ENCODE measurements around the gene USP17L11. TPM values are rescaled to one million over a fixed set of nuclear protein-coding genes. Genes with fewer than 3 reads are reported as not detected.
"Not testable (repeated sequence)": the region's sequence is repeated elsewhere in the genome, so short reads cannot be mapped to it uniquely, and the experiment has no call there.

The USP17L11 gene, protein sequence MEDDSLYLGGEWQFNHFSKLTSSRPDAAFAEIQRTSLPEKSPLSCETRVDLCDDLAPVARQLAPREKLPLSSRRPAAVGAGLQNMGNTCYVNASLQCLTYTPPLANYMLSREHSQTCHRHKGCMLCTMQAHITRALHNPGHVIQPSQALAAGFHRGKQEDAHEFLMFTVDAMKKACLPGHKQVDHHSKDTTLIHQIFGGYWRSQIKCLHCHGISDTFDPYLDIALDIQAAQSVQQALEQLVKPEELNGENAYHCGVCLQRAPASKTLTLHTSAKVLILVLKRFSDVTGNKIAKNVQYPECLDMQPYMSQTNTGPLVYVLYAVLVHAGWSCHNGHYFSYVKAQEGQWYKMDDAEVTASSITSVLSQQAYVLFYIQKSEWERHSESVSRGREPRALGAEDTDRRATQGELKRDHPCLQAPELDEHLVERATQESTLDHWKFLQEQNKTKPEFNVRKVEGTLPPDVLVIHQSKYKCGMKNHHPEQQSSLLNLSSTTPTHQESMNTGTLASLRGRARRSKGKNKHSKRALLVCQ
- not detected for total RNA-seq

DNA sequence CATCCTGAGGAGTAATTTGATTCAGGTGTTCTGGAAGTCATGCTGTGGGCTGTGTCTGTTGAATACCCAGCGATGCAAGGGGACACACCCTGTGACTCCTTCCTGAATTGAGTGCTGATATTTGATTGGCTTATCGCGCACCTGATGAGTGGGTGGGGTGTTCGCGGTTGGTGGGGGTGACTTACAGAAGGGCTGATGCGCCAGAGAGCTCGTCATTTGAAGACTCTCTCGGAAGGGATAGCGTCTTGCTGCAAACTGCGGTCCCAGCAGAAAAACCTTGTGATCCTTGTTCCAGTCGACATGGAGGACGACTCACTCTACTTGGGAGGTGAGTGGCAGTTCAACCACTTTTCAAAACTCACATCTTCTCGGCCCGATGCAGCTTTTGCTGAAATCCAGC is at the start of gene USP17L11:
Gene USP17L11, plus strand, starts transcription at position 301 of the 400 bp plus-strand sequence. Its CDS starts 0 bp downstream, at position 301.
- not testable (repeated sequence) for H3K4me1 ChIP-seq; DNase-seq (ENCODE audit: low spot score in 2 of 2); H3K36me3 ChIP-seq; H3K4me3 ChIP-seq; H3K27me3 ChIP-seq; H3K27ac ChIP-seq; H3K9me3 ChIP-seq
- WGBS, 2 donors = no CpG with 5 or more reads among the region's 14 CpGs

DNA sequence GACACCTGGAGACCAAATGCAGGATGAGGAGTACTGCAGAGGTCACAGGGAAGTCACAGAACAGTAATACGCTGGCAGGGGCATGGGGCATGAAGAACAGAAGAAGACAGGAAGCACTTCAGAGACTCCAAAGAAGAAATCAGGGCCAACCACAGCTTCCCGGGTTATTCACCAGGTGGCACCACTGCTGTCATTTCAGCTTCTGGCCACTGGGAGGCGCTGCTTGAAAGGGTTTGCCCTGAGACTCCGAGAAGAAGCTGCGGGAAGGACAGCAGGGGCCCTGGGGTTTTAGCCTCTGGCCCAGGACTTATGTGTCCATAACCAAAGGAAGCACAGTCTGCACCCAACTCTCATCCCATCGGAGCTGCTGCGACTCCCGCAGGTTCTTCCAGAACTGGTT is 49.2 kb upstream of the USP17L11 start:
- H3K9me3 ChIP-seq, H3K4me3 ChIP-seq: not testable (repeated sequence)
- WGBS, 2 donors = no CpG with 5 or more reads among the region's 8 CpGs

DNA sequence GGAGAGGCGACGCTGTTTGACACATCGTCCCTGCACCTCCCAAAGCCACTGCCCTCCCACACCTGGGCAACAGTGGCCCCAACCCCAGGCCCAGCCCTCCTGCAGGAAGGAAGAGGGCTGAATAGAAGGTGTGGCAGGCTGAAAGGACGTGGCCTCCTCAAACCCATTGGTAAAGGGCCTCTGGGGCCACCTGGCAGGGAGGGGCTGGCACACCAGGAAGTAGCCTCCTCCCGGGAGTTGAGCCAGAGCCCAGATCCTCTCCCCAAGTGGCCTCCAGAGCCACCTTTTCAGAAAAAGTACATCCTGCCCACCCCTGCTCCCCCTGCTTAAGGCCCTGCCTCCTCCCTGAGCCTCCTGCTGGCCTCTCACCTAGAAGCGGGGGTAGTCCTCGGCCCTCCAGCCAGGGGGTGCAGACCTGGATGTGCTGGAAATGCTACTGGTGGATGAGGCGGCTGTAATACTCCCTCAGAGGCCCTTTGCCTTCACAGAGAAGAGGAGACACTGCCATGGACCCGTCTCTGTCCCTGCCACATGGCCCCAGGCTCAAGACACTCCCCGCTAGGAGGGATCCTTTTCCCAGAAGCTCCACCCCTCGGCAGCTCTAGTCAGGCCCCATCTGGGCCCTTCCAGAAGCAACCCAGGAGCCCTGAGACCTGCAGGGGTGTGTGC is 45.3 kb upstream of the USP17L11 start, which contains the start of gene FAM90A26:
Gene FAM90A26, plus strand, starts transcription at position 619 of the 669 bp plus-strand sequence. CDS start 2,764 bp downstream, outside the sequence.
- H3K36me3 ChIP-seq; H3K4me1 ChIP-seq; H3K9me3 ChIP-seq; DNase-seq (ENCODE audit: low spot score in 2 of 2); H3K27ac ChIP-seq; H3K4me3 ChIP-seq; H3K27me3 ChIP-seq: not testable (repeated sequence)
- no CpG with 5 or more reads among the region's 11 CpGs for WGBS, 2 donors

More for the DNA sequence above, 49.2 kb upstream of the USP17L11 start:
- H3K27me3 ChIP-seq; DNase-seq (ENCODE audit: low spot score in 2 of 2); H3K36me3 ChIP-seq; H3K4me1 ChIP-seq; H3K27ac ChIP-seq: not testable (repeated sequence)

DNA sequence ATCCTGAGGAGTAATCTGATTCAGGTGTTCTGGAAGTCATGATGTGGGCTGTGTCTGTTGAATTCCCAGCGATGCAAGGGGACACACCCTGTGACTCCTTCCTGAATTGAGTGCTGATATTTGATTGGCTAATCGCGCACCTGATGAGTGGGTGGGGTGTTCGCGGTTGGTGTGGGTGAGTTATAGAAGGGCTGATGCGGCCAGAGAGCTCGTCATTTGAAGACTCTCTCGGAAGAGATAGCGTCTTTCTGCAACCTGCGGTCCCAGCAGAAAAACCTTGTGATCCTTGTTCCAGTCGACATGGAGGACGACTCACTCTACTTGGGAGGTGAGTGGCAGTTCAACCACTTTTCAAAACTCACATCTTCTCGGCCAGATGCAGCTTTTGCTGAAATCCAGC is 4.8 kb upstream of the USP17L11 start, which contains the start of gene USP17L10:
Gene USP17L10, plus strand, starts transcription at position 301 of the 400 bp plus-strand sequence. Its CDS starts 0 bp downstream, at position 301.
- not testable (repeated sequence) for H3K27me3 ChIP-seq; H3K36me3 ChIP-seq; DNase-seq (ENCODE audit: low spot score in 2 of 2); H3K4me3 ChIP-seq; H3K9me3 ChIP-seq; H3K4me1 ChIP-seq; H3K27ac ChIP-seq
- WGBS, 2 donors = no CpG with 5 or more reads among the region's 13 CpGs

DNA sequence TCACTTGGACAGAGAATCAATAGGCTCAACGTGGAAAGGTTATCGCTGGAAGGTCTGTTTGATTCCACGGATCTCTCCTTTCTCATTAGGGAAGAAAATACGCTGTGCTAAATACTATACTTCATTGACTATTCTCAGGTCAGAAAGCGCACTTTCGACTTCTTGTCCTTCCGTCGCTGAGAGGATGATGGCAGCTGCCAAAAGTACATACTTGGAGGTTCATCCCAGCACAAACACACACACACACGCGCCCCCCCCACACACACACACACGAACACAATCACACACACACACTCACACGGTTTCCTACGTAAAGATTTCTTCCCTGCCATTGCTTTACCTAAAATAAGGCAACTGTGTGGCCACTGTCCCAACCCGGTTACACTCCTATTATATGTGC is 504 bp upstream of the USP17L11 start:
- H3K27ac ChIP-seq; H3K4me1 ChIP-seq; DNase-seq (ENCODE audit: low spot score in 2 of 2); H3K36me3 ChIP-seq; H3K9me3 ChIP-seq; H3K4me3 ChIP-seq; H3K27me3 ChIP-seq: not testable (repeated sequence)
- WGBS, 2 donors = 78 to 80% methylated on average over 9 to 12 of the region's 14 CpGs

DNA sequence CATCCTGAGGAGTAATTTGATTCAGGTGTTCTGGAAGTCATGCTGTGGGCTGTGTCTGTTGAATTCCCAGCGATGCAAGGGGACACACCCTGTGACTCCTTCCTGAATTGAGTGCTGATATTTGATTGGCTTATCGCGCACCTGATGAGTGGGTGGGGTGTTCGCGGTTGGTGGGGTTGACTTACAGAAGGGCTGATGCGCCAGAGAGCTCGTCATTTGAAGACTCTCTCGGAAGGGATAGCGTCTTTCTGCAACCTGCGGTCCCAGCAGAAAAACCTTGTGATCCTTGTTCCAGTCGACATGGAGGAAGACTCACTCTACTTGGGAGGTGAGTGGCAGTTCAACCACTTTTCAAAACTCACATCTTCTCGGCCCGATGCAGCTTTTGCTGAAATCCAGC is 4.6 kb downstream of the USP17L11 start, which contains the start of gene USP17L12:
Gene USP17L12, plus strand, starts transcription at position 301 of the 400 bp plus-strand sequence. Its CDS starts 0 bp downstream, at position 301.
- H3K27me3 ChIP-seq; H3K4me3 ChIP-seq; H3K9me3 ChIP-seq; H3K4me1 ChIP-seq; H3K27ac ChIP-seq; H3K36me3 ChIP-seq; DNase-seq (ENCODE audit: low spot score in 2 of 2): not testable (repeated sequence)
- no CpG with 5 or more reads among the region's 13 CpGs for WGBS, 2 donors

DNA sequence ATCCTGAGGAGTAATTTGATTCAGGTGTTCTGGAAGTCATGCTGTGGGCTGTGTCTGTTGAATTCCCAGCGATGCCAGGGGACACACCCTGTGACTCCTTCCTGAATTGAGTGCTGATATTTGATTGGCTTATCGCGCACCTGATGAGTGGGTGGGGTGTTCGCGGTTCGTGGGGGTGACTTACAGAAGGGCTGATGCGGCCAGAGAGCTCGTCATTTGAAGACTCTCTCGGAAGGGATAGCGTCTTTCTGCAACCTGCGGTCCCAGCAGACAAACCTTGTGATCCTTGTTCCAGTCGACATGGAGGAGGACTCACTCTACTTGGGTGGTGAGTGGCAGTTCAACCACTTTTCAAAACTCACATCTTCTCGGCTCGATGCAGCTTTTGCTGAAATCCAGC is 9.4 kb downstream of the USP17L11 start, which contains the start of gene USP17L13:
Gene USP17L13, plus strand, starts transcription at position 301 of the 400 bp plus-strand sequence. Its CDS starts 0 bp downstream, at position 301.
- not testable (repeated sequence) for H3K9me3 ChIP-seq; DNase-seq (ENCODE audit: low spot score in 2 of 2); H3K27ac ChIP-seq; H3K4me3 ChIP-seq; H3K27me3 ChIP-seq; H3K36me3 ChIP-seq; H3K4me1 ChIP-seq
- no CpG with 5 or more reads among the region's 14 CpGs for WGBS, 2 donors

DNA sequence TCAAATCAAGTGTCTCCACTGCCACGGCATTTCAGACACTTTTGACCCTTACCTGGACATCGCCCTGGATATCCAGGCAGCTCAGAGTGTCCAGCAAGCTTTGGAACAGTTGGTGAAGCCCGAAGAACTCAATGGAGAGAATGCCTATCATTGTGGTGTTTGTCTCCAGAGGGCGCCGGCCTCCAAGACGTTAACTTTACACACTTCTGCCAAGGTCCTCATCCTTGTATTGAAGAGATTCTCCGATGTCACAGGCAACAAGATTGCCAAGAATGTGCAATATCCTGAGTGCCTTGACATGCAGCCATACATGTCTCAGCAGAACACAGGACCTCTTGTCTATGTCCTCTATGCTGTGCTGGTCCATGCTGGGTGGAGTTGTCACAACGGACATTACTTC is 15.0 kb downstream of the USP17L11 start:
- not testable (repeated sequence) for H3K27ac ChIP-seq; H3K9me3 ChIP-seq; H3K36me3 ChIP-seq; H3K4me3 ChIP-seq; H3K27me3 ChIP-seq; H3K4me1 ChIP-seq; DNase-seq (ENCODE audit: low spot score in 2 of 2)
- 84% methylated on average over 5 of the region's 8 CpGs; no CpG with 5 or more reads in 1 of the 2 donors for WGBS, 2 donors

DNA sequence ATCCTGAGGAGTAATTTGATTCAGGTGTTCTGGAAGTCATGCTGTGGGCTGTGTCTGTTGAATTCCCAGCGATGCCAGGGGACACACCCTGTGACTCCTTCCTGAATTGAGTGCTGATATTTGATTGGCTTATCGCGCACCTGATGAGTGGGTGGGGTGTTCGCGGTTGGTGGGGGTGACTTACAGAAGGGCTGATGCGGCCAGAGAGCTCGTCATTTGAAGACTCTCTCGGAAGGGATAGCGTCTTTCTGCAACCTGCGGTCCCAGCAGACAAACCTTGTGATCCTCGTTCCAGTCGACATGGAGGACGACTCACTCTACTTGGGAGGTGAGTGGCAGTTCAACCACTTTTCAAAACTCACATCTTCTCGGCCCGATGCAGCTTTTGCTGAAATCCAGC is 18.9 kb downstream of the USP17L11 start, which contains the start of gene USP17L15:
Gene USP17L15, plus strand, starts transcription at position 301 of the 400 bp plus-strand sequence. Its CDS starts 0 bp downstream, at position 301.
- not testable (repeated sequence) for H3K9me3 ChIP-seq; DNase-seq (ENCODE audit: low spot score in 2 of 2); H3K4me3 ChIP-seq; H3K27me3 ChIP-seq; H3K4me1 ChIP-seq; H3K27ac ChIP-seq; H3K36me3 ChIP-seq
- no CpG with 5 or more reads among the region's 15 CpGs for WGBS, 2 donors

DNA sequence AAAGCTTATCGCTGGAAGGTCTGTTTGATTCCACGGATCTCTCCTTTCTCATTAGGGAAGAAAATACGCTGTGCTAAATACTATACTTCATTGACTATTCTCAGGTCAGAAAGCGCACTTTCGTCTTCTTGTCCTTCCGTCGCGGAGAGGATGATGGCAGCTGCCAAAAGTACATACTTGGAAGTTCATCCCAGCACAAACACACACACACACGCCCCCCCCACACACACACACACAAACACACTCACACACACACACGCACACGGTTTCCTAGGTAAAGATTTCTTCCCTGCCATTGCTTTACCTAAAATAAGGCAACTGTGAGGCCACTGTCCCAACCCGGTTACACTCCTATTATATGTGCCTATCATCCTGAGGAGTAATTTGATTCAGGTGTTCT is 23.3 kb downstream of the USP17L11 start:
- H3K36me3 ChIP-seq, H3K27me3 ChIP-seq, H3K4me3 ChIP-seq, H3K9me3 ChIP-seq, H3K4me1 ChIP-seq, H3K27ac ChIP-seq: not testable (repeated sequence)
- peak; percentile 3 to 16 for DNase-seq (ENCODE audit: low spot score in 2 of 2)
- no CpG with 5 or more reads among the region's 12 CpGs for WGBS, 2 donors

DNA sequence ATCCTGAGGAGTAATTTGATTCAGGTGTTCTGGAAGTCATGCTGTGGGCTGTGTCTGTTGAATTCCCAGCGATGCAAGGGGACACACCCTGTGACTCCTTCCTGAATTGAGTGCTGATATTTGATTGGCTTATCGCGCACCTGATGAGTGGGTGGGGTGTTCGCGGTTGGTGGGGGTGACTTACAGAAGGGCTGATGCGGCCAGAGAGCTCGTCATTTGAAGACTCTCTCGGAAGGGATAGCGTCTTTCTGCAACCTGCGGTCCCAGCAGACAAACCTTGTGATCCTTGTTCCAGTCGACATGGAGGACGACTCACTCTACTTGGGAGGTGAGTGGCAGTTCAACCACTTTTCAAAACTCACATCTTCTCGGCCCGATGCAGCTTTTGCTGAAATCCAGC is 28.4 kb downstream of the USP17L11 start, which contains the start of gene USP17L17:
Gene USP17L17, plus strand, starts transcription at position 301 of the 400 bp plus-strand sequence. Its CDS starts 0 bp downstream, at position 301.
- not testable (repeated sequence) for H3K4me3 ChIP-seq; H3K9me3 ChIP-seq; H3K36me3 ChIP-seq; H3K27ac ChIP-seq; H3K27me3 ChIP-seq; DNase-seq (ENCODE audit: low spot score in 2 of 2); H3K4me1 ChIP-seq
- 90 to 93% methylated on average over 10 to 13 of the region's 14 CpGs for WGBS, 2 donors

DNA sequence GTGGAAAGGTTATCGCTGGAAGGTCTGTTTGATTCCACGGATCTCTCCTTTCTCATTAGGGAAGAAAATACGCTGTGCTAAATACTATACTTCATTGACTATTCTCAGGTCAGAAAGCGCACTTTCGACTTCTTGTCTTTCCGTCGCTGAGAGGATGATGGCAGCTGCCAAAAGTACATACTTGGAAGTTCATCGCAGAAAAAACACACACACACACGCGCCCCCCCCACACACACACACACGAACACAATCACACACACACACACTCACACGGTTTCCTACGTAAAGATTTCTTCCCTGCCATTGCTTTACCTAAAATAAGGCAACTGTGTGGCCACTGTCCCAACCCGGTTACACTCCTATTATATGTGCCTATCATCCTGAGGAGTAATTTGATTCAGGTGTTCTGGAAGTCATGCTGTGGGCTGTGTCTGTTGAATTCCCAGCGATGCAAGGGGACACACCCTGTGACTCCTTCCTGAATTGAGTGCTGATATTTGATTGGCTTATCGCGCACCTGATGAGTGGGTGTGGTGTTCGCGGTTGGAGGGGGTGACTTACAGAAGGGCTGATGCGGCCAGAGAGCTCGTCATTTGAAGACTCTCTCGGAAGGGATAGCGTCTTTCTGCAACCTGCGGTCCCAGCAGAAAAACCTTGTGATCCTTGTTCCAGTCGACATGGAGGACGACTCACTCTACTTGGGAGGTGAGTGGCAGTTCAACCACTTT is 32.9 kb downstream of the USP17L11 start, which contains the start of gene USP17L18:
Gene USP17L18, plus strand, starts transcription at position 678 of the 728 bp plus-strand sequence. Its CDS starts 0 bp downstream, at position 678.
- not testable (repeated sequence) for H3K36me3 ChIP-seq, H3K9me3 ChIP-seq, H3K27ac ChIP-seq, H3K4me1 ChIP-seq, H3K27me3 ChIP-seq, H3K4me3 ChIP-seq
- WGBS, 2 donors = 90 to 92% methylated on average over 12 to 18 of the region's 26 CpGs
- DNase-seq (ENCODE audit: low spot score in 2 of 2) = peak; percentile 4 to 42
